Activated T-cell treated with anti-CD3 and anti-CD28 coated beads, Interleukin-2, amount 50 U/mL, for 4 hours (primary cell): ENCODE results near the gene OR6K3. TPM values are rescaled to one million over a fixed set of nuclear protein-coding genes. Genes with fewer than 3 reads are reported as not detected.
A peak's percentile ranks its signal among the peaks of the same experiment; 100 is the strongest.

Experiments
- ATAC-seq, 2 donors: fragments of 200-7000 bp; cut with Tn5 transposase; one replicate each; pipeline ENCODE4 v1.10.0; 2021
- DNase-seq: peaks from one replicate; pipeline ENCODE4 v3.0.0-alpha.2; 2020
- H3K27me3 Mint-ChIP-seq: one replicate; pipeline ENCODE4 v1.8.0; 2021; ENCODE audit warnings: low read depth, mixed read lengths
- H3K36me3 Mint-ChIP-seq: one replicate; pipeline ENCODE4 v1.8.0; 2022; ENCODE audit warnings: mixed read lengths; ENCODE audit not compliant: insufficient read depth
- H3K4me1 Mint-ChIP-seq: one replicate; pipeline ENCODE4 v1.8.0; 2021; ENCODE audit warnings: low read depth, mixed read lengths
- H3K4me3 Mint-ChIP-seq: one replicate; pipeline ENCODE4 v1.8.0; 2021; ENCODE audit warnings: mild to moderate bottlenecking, moderate library complexity, mixed read lengths
- H3K9me3 Mint-ChIP-seq: one replicate; pipeline ENCODE4 v1.8.0; 2021; ENCODE audit warnings: mixed read lengths
- total RNA-seq, 3 donors: library from RNA; stranded (reverse); gene quantifications; one replicate each; pipeline ENCODE4 v1.2.1, GENCODE V29; 2021

Gene OR6K3, protein sequence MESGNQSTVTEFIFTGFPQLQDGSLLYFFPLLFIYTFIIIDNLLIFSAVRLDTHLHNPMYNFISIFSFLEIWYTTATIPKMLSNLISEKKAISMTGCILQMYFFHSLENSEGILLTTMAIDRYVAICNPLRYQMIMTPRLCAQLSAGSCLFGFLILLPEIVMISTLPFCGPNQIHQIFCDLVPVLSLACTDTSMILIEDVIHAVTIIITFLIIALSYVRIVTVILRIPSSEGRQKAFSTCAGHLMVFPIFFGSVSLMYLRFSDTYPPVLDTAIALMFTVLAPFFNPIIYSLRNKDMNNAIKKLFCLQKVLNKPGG
- not detected for total RNA-seq

DNA sequence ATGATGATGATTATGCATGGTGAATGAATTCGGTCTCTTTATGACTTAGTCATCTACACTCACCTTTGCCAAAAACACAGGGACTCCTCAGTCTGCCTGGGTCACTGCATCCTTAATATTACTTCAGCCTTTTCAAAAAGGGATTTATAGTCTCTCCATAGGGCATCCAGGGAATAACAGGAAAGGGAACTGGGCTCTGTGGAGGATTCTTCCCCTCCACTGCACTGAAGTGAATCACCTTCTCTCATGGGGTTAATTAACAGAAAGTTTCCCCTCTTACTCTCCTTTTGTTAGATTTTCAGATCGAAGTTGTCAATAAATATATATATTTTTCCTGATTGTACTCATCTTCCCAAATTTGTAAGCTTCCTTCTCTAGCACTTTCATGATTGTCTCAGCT, at the start of gene OR6K3:
TSS of gene OR6K3 (minus strand) at position 101 of the 400 bp plus-strand sequence. CDS start 2,605 bp downstream, outside the sequence.
- no peak for ATAC-seq

GRCh38 chr1:158754420-158754819, 33.9 kb upstream of the OR6K3 start, which contains the start of gene OR6K6:
TSS of gene OR6K6 (plus strand) at chr1:158754720. CDS start at chr1:158754888, 168 bp downstream.
- ATAC-seq (no peak), DNase-seq (no peak)
- peaks cover 18% of the 10 kb centered on the region for H3K27me3 Mint-ChIP-seq
- H3K36me3 Mint-ChIP-seq: no peaks in the 10 kb centered on the region
- H3K4me1 Mint-ChIP-seq: no peaks in the 10 kb centered on the region
- H3K4me3 Mint-ChIP-seq: no peak within 1 kb of the TSS
- peaks cover 4% of the 10 kb centered on the region for H3K9me3 Mint-ChIP-seq

More for the DNA sequence above, at the start of gene OR6K3:
- no peak within 1 kb of the TSS for H3K4me3 Mint-ChIP-seq
- peaks cover 7% of the 10 kb centered on the region for H3K4me1 Mint-ChIP-seq
- H3K9me3 Mint-ChIP-seq: no peaks in the 10 kb centered on the region
- no peaks in the 10 kb centered on the region for H3K36me3 Mint-ChIP-seq
- no peak for DNase-seq
- peaks cover 26% of the 10 kb centered on the region for H3K27me3 Mint-ChIP-seq

DNA sequence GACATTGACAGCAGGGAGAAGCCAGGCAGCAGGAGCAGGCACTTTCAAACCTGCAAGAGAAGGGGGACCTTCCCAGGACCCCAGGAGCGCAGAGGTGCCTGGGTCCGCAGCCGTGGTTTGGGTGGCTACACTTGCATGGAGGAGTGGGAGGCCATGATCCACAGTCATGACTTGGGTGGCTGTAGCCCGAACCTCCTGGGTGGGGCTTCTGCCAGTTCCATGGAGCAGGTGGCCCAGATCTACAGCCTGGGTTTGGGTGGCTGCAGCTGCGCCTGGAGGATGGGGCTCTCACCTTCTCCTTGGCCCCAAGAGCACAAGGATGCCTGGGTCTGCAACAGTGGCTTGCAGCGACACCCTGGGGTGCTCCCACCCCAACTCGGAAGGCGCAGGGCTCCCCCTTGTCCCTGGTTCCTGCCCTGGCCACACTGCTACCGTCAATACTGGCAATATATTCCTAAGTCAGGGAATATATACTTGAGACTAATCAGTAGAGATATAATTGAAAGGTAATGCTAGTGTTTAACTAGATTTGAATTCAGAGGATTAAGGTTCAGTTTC, 31.7 kb upstream of the OR6K3 start:
- Mint-ChIP-seq H3K36me3 (no peaks in the 10 kb centered on the region), H3K4me1 (no peaks in the 10 kb centered on the region), H3K9me3 (peaks cover 4% of the 10 kb centered on the region), H3K4me3 (no peak overlapping the region), H3K27me3 (peaks cover 18% of the 10 kb centered on the region)
- ATAC-seq (no peak), DNase-seq (no peak)

GRCh38 chr1:158735848-158736247, 15.3 kb upstream of the OR6K3 start:
- no peak for ATAC-seq
- H3K27me3 Mint-ChIP-seq: peaks cover 13% of the 10 kb centered on the region
- DNase-seq: no peak
- no peaks in the 10 kb centered on the region for H3K4me1 Mint-ChIP-seq
- H3K4me3 Mint-ChIP-seq: no peak overlapping the region
- H3K36me3 Mint-ChIP-seq: no peaks in the 10 kb centered on the region
- no peaks in the 10 kb centered on the region for H3K9me3 Mint-ChIP-seq

- H3K36me3 Mint-ChIP-seq: no peaks in the 10 kb centered on the region
- H3K9me3 Mint-ChIP-seq: no peaks in the 10 kb centered on the region
- no peaks in the 10 kb centered on the region for H3K27me3 Mint-ChIP-seq
- H3K4me1 Mint-ChIP-seq: no peaks in the 10 kb centered on the region
- no peak overlapping the region for H3K4me3 Mint-ChIP-seq
- DNase-seq (no peak), ATAC-seq (no peak)
Observed at GRCh38 chr1:158732524-158732923, 12.0 kb upstream of the OR6K3 start.

DNA sequence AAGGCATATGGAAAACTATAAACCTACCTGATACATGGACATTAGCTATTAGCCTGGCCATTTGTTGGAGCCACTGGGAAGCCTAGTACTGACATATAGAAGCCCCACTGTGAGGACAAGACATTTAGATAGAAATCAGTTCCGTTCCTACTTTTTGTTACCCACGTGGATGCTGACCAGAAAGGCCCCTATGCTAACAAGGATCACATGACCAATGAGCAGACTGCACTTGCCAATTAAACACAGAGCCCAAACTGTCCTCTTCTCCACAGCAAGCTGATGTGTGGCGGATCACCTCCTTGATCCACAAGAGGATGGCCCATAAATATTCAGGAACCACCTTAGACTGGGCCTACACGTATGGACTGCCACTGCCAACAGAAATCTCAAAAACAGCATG, 11.2 kb upstream of the OR6K3 start:
- no peaks in the 10 kb centered on the region for H3K36me3 Mint-ChIP-seq
- H3K9me3 Mint-ChIP-seq: no peaks in the 10 kb centered on the region
- H3K4me3 Mint-ChIP-seq: no peak overlapping the region
- DNase-seq: no peak
- peaks cover 3% of the 10 kb centered on the region for H3K27me3 Mint-ChIP-seq
- H3K4me1 Mint-ChIP-seq: no peaks in the 10 kb centered on the region
- no peak for ATAC-seq

GRCh38 chr1:158730453-158730852, 9.9 kb upstream of the OR6K3 start:
- no peaks in the 10 kb centered on the region for H3K9me3 Mint-ChIP-seq
- ATAC-seq (no peak), DNase-seq (no peak)
- no peaks in the 10 kb centered on the region for H3K36me3 Mint-ChIP-seq
- H3K4me3 Mint-ChIP-seq: no peak overlapping the region
- peaks cover 5% of the 10 kb centered on the region for H3K27me3 Mint-ChIP-seq
- no peaks in the 10 kb centered on the region for H3K4me1 Mint-ChIP-seq

DNA sequence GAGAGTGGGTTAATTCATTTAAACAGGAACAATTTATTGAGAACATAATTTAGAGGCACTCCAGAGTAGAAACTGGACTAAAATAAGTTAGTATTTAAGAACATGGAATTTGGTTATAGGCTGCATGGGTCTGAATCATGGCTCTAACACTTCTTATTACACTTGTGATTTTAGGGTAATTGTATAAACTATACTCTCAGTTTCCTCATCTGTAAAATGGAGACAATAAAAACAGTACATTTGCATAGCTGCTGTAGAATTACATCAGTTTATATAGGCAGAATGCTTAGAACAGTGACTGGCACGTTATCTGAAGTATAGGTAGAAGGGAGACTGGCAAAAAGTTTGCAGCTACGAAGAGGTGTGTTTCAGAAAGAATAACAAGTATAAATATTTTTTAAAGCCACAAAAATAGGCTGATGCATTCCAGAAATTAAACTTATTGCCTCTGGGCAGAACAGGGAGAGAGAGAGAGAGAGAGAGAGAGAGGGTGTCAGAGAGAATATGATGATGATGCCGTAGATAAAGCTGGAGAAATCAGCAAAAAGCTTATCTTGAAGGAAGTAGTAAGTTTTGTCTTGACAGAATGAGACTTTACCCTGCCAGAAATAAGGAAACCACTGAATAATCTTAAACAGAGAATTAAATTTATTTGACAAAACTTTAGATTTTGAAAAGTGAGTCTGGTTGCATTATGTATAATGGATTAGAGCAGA, 8.1 kb upstream of the OR6K3 start:
- ATAC-seq: no peak
- H3K9me3 Mint-ChIP-seq: no peaks in the 10 kb centered on the region
- H3K4me1 Mint-ChIP-seq: no peaks in the 10 kb centered on the region
- no peaks in the 10 kb centered on the region for H3K36me3 Mint-ChIP-seq
- no peak for DNase-seq
- peaks cover 13% of the 10 kb centered on the region for H3K27me3 Mint-ChIP-seq
- no peak overlapping the region for H3K4me3 Mint-ChIP-seq

DNA sequence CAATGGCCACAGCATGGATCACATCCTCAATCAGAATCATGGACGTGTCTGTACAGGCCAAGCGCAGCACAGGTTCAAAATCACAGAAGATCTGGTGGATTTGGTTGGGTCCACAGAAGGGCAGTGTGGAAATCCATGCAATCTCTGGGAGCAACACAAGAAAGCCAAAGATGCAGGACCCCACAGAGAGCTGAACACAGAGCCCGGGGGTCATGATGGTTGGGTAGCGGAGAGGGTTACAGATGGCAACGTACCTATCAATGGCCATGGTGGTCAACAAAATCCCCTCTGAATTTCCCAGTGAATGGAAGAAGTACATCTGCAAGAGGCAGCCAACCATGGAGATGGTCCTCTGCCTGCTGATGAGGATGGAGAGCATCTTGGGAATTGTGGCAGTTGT, 3.9 kb upstream of the OR6K3 start:
- Mint-ChIP-seq H3K4me3 (no peak overlapping the region), H3K4me1 (no peaks in the 10 kb centered on the region), H3K36me3 (no peaks in the 10 kb centered on the region), H3K9me3 (no peaks in the 10 kb centered on the region), H3K27me3 (peaks cover 21% of the 10 kb centered on the region)
- DNase-seq: no peak
- ATAC-seq: no peak

GRCh38 chr1:158719664-158720063, 856 bp downstream of the OR6K3 start:
- Mint-ChIP-seq H3K27me3 (peaks cover 28% of the 10 kb centered on the region), H3K36me3 (no peaks in the 10 kb centered on the region), H3K9me3 (no peaks in the 10 kb centered on the region), H3K4me1 (peaks cover 8% of the 10 kb centered on the region), H3K4me3 (no peak overlapping the region)
- no peak for ATAC-seq
- DNase-seq: no peak

- peaks cover 8% of the 10 kb centered on the region for H3K4me1 Mint-ChIP-seq
- H3K9me3 Mint-ChIP-seq: no peaks in the 10 kb centered on the region
- H3K4me3 Mint-ChIP-seq: no peak overlapping the region
- ATAC-seq (no peak), DNase-seq (no peak)
- peaks cover 22% of the 10 kb centered on the region for H3K27me3 Mint-ChIP-seq
- no peaks in the 10 kb centered on the region for H3K36me3 Mint-ChIP-seq
Observed at GRCh38 chr1:158717344-158717743, 3.2 kb downstream of the OR6K3 start.

GRCh38 chr1:158716335-158716734, 4.2 kb downstream of the OR6K3 start:
- H3K4me1 Mint-ChIP-seq: peaks cover 8% of the 10 kb centered on the region
- no peaks in the 10 kb centered on the region for H3K36me3 Mint-ChIP-seq
- ATAC-seq (peak; percentile 89 to 97), DNase-seq (no peak)
- H3K27me3 Mint-ChIP-seq: peaks cover 27% of the 10 kb centered on the region
- no peak overlapping the region for H3K4me3 Mint-ChIP-seq
- no peaks in the 10 kb centered on the region for H3K9me3 Mint-ChIP-seq

GRCh38 chr1:158714754-158715153, 5.8 kb downstream of the OR6K3 start:
- peaks cover 31% of the 10 kb centered on the region for H3K27me3 Mint-ChIP-seq
- no peak overlapping the region for H3K4me3 Mint-ChIP-seq
- ATAC-seq: no peak

GRCh38 chr1:158711098-158711497, 9.4 kb downstream of the OR6K3 start:
- no peak for DNase-seq
- Mint-ChIP-seq H3K4me1 (peaks cover 1% of the 10 kb centered on the region), H3K27me3 (peaks cover 23% of the 10 kb centered on the region), H3K4me3 (no peak overlapping the region), H3K9me3 (no peaks in the 10 kb centered on the region), H3K36me3 (no peaks in the 10 kb centered on the region)
- ATAC-seq: no peak

More at GRCh38 chr1:158714754-158715153, 5.8 kb downstream of the OR6K3 start:
- no peak for DNase-seq
- H3K9me3 Mint-ChIP-seq: no peaks in the 10 kb centered on the region
- H3K4me1 Mint-ChIP-seq: peaks cover 8% of the 10 kb centered on the region
- no peaks in the 10 kb centered on the region for H3K36me3 Mint-ChIP-seq

GRCh38 chr1:158706096-158706495, 14.4 kb downstream of the OR6K3 start:
- DNase-seq (no peak), ATAC-seq (no peak)
- no peaks in the 10 kb centered on the region for H3K36me3 Mint-ChIP-seq
- no peak overlapping the region for H3K4me3 Mint-ChIP-seq
- H3K9me3 Mint-ChIP-seq: no peaks in the 10 kb centered on the region
- peaks cover 6% of the 10 kb centered on the region for H3K27me3 Mint-ChIP-seq
- H3K4me1 Mint-ChIP-seq: no peaks in the 10 kb centered on the region
